Anterior cingulate cortex (tissue), 58 donors: Measurements from ENCODE around the gene NOL3.
"Not testable (repeated sequence)": the region's sequence is repeated elsewhere in the genome, so short reads cannot be mapped to it uniquely, and the experiment has no call there.

ENCODE experiments used
- DNase-seq, 58 donors: peaks; one replicate each; lab custom pipeline; 2025; lab: John Stamatoyannopoulos, UW

The NOL3 gene

DNA sequence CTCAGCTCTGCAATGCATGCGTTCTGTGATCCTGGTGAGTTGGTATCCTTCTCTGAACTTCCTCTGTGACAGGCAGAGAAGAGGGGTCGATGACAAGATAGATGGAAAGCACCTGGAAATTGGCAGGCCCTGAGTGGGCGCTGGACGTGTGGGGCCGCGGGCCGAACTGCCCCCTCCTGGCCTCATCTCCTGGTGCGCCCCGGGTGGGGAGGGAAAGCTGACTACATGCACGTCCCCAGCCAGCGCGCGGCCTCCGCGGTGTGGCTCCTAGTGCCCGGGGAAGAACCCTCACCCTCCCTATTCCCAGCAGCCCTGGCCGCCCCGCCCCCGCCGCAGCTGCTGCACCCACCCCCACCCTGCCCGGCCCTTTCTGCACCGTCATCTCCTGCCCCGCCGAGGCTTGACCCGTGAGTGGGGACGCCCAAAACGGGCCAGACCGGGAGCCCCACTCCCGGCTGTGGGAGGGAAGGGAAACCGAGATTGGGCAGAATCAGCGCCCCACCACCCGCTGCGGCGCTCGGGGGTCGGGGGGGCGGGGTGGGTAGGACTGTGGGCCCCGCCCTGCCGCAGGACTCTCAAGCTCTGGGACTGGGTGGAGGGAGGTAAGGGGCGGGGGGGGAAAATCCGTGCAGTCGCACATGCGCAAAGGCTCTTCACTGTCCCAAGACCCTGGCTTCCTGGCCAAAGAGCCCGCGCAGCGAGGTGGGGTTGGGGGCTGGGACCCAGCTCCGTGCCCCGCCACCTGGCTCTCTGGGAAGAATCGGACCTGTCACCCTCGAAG, at the start of gene NOL3:
Gene NOL3 (plus strand): TSS at position 371 of the 781 bp plus-strand sequence.
- peak in 46 of 58 donors; percentile 12 to 84 (median 44) for DNase-seq

DNA sequence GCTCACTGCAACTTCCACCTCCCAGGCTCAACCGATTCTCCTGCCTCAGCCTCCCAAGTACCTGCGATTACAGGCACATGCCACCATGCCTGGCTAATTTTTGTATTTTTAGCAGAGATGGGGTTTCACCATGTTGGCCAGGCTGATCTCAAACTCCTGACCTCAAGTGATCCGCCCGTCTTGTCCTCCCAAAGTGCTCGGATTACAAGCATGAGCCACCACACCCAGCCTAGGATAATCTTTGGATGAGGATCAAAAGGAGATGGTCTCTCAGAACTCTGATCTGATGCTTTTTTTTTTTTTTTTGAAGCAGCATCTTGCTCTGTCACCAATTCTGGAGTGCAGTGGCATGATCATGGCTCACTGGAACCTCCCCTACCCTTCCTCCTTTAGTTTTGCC, 47.5 kb upstream of the NOL3 start:
- DNase-seq, result not testable (repeated sequence)

DNA sequence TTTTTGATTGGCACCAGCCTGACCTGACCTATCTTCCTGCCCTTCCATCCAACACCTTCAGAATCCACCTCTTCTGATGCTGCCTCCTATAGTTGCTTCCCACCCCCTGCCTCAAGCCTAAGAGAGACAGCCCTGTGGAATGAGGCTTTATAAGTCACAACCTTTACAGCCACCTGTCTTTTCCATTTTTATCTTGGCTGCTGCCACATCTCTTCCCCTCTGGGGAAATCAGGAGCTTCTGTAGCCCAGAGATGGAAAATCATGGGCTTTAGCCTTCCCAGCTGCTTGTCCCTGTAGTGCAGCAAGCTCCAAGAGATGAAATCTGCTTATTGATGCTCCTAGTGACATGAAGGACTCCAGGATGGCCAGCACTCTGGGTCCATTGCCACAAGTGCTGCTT, 41.9 kb upstream of the NOL3 start:
- DNase-seq, result no peak

DNA sequence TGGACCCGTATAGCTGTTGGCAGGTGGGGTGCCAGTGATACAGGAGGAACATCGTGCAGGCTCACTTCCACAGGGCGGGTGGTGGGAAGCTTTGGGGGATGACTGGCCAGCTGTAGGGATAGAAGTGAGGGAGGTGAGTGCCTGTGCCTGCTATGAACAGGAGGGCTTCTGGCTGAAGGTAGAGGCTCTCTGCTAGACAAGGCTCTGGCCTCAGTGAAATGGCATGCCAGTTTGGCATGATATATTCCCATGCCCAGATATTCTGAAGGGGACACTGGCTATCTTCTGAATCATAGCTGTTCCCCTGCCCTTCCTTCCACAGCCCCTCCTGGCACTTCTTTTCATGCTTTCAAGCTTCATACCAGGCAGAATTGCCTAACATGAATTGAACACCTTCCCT, 41.5 kb upstream of the NOL3 start:
- no peak for DNase-seq

DNA sequence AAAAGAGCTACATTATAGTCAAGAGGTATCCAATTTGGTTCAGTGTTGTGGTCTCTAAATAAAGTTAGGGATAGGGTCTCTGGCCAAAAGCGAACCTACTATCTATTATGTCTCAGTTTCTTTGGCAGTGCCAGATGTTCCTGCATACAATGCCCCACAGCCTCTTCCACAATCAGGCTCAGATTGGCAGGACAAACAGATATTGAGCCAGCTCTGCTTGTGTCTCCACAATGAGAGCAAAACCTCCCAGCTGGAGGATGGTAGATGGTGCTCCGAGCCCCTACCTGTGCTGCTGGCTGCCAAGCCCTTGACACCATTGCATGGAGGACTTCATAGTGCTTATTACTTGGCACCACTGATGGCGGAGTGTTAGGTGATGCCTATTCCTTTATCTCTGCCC, 40.9 kb upstream of the NOL3 start:
- peak in 15 of 58 donors; percentile 15 to 55 (median 26) for DNase-seq

DNA sequence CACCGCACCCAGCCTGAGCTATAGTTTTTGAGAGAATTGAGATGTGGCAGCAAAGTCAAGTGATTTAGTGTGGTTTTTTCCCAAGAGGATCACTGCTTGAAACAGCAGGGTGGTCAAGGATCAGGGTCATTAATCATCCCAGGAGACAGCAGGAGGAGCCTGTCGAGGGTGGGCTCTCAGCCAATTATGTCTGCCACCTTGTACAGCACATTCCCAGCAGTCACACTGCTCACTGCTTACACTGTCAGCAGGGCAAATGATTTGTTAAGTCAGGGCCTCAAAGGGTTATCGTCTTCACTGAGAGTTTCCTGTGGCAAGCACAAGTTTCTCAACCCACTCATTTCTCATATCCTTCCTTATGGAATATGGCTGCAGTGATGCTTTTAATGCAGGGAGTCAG, 32.7 kb upstream of the NOL3 start:
- DNase-seq, result no peak

DNA sequence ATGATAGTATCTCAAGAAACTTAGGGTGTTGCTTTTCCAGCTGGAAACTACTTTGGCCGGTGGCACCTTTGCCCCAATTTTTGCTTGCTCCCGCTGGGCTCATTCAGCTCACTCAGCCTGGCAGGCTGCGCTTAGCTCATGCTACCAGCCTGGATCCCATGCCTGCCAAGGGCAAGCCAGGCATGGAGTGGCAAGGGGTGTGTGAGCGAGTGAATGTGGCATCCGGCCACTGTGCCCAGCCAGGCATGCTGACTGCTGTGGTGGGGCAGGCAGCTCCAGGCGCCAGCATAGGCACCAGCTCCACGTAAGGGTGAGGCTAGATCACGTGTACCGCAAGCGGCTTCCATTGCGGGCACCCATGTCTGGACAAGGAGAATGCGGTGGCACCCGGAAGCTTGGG, 28.9 kb upstream of the NOL3 start:
- DNase-seq, result peak in 1 of 58 donors; percentile 11

DNA sequence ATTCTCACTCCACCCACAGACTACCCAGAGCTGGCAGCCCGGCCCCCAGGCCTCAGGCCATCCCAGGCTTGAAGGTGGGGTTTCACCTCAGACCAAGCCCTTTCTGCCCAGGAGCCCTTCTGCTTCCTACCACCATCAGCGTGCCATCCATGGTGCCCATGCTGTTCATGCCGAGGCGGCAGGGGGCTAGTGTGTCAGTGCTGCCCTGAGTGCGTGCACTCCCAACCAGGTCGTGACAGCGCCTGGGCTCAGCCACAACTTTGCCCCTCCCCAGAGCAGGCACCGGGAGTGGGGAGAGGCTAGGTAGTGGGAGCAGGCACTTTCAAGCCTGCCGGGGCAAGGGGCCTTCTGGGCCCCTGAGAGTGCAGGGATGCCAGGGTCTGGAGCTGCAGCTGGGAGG, 28.0 kb upstream of the NOL3 start:
- no peak for DNase-seq

DNA sequence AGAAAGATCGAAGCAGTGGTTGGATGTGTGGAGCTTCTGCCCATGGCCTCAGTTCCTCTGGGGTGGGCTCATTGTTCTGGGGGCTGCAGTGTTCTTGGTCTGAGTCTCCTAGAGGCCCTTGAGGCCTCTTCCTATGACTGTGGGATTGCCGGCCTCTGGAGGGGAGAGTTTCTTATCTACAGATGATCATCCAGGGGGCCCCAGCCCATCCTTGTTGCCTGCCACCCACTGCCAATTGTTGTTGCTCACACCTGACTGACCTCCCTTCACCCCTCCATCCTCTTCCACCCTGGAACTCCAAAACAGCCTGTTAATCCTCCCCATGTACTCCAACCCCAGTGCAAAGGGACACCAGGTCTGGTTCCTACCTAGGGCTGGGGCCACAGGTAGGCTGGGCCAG, 25.4 kb upstream of the NOL3 start:
- DNase-seq, result no peak

DNA sequence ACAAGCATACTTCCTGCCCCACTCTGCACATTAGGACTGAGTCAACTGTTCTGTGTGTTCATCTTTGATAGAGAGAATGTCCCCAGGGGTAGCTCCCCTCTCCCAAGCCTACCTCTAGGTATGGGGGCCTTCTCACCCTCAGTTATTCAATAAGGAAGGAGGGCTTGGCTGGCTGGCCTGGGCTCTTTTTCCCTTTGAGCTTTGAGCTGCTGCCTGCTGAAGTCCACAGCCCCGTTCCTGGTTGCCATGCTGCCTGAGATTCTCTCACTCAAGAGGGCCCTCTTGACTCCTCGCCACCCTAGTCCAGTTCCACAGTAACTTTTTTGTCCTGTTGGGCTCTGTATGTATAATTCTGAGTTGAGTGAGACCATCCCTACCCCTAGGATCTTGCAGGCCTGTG, 24.6 kb upstream of the NOL3 start:
- DNase-seq, result no peak

DNA sequence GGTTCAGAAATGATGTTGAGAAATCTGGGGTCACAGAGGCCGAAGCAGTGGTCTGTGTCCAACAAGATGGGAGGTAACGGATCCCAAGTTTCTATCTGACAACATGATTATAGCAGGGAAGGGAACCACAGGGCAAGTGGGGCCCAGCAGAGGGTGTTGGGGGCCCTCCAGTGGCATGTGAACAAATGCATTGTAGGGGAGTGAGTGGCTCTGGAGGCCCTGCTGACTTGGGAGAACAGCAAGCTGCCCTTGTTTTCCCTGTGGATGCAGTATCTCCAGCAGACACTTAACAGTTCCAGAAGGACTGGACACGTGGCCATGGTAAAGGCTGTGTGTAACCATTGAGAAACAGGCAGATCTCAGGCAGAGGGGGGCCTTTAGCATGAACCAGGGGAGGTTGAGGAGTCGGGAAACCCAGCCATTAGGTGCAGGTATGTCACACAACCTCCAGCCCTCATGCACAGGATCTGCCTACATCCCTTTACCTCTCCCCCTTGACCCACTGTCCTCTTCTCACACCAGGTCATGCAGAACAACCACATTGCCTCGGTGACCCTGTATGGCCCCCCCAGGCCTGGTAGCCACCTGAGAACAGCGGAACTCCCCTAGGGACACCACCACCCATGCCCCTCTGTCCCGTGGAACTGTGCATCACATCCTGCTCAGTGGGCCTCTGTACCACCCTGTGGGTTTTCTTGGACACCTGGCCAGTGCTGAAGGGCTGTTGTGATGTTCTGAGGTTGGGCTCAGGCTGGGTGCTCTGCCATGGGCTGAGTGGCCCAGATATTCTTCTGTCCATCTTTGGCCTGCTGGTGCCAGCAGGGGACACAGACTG, 23.6 kb upstream of the NOL3 start:
- peak in 4 of 58 donors; percentile 11 to 36 (median 25) for DNase-seq

DNA sequence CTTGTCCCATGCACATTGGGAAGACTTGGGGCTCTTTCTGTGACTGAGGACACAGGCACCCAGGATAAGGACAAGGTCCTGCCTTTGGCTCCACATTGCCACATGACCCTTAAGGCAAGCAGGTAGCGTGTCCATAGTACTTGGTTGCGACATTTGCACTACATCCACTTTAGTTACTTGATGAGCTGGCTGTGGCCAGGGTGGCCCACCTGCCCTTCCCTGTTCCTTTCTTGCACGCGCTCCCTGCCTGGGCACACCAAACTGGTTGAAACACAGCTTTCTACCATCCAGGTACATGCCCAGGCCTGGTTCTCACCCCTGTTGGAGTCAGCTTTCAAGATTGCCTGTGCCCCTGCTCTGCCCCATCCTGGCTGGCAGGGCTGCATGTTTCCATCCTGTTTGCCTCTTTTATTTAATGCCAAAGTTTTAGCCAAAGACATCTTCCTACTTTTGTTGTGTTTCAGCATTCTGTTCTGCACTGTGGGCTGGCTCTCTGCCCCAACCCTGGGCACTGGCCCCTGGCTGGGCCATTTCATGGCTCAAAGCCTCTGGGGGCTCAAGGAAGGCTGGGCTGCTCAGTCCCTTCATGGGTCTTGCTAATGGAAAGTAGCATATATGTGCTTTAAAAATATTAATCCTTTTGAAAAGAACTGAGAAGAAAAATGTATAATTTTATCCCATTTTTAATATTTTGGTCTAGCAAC, 22.7 kb upstream of the NOL3 start:
- DNase-seq, result peak in 2 of 58 donors; percentile 12 to 16

DNA sequence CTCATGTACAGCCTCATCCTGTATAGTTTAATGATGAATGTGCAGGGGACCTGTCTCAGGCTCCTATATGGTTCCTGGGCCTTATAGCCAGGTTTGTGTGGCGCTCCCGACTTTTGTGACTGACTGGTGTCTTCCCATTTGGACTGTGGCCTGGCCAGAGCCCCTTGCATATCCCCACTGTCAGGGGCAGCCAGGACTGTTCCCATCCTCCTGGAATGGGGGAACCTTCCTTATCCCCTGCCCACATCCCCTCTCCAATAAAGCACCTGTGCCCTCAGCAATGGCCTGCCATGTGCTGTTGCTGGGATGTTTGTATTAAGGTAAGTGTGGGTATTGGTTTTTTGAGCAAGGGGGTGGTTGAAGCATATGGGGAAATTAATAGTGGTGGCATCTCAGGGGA, 22.1 kb upstream of the NOL3 start:
- DNase-seq, result no peak

DNA sequence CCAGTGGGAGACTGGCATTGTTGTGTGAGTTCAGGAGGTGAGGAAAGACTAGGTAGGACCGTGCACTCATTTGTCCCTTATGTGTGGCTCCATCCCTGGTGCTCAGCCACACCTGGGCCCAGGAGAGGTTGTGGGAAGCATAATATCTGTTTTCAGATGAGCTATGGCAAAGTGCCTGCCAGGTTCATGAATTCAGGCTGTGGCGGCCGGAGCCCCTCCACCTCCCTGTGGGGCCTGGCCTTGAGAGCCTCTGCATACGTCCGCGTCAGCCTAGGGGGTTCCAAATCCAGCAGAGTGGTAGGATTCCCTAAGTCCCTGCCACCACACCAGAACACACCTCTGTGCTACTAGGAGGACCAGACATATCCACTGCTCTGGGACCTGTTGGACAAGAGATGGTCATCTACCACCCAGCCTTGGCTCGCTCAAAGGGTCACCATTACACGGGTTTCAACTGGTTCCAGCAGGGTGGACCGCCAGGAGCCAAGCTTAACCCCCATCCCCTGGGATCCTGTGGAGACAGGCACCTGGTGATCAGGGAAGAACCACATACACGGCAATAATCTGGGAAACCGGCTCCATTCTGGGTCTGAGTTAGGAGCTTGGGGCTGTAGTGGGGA, 21.6 kb upstream of the NOL3 start:
- DNase-seq, result no peak

DNA sequence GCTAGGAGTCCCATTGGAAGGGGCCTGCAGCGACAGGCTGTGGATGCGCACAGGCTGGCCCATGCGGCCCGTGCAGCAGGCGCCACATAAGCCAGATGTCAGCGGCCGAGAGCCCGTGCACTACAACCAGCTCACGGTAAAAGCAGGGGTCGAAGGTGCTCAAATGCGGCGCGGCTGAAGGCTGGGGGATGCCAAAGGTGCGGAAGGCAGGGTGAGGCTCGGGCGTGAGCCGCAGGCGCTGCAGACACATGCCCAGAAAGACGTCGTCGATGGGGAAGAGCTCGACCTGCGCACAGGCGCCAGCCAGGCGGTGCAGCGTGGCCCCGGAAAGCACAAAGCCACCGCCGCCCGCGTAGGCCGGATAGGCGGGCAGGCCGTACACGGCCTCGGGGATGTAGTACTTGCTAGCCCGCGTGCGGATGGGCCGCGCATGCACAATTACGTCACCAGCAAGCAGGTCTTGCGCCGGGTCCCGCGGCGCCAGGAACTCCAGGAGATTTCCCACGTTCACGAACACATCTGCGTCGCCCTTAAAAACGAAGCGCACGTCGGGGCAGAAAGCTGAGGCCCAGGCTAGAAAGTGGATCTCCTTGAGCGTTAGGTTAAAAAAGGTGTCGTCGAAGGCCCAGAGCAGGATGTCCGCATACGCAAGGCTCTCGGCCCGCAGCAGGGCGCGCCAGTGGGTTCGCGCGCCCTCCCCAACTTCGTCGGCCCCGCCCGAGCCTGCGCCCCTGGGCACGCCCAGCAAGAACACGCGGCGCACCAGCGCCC, 20.9 kb upstream of the NOL3 start:
- no peak for DNase-seq

DNA sequence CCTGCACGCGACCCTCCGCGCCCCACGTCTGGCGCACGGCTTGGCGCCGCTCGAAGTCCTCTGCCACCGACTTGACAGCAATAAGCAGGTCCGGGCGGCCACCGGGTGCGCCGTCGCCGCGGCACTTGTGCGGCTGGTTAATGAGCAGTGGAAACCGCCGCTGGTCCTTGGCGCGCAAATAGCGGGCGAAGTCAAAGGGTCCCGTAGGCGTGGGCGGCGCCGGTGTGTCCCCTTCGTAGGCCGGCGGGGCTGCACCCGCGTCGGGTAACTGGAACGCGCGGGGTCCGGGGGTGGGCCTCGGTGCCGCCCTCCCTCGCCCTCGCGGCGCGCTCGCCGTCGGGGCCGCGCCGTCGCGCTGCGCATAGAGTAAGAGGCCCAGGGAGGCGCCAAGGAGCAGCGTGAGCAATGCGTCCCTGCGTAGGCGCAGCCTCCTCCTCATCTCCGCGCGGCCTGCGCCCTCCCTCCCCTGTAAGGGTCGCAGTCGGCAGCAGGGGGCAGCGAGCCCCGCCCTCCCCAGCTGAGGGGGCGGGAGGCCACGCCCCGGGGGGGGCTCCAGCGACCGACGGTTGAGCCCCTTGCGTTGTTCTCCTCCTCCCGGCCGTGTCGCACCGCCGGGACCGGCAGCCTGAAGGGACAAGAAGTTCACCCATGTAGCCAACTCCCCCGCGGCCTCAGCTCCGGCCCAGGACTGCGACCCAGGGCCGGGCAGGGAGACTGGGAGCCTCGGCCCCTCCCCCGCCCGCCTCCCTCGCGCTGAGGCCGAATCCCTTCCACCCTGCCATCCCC, 20.1 kb upstream of the NOL3 start:
- peak in 4 of 58 donors; percentile 16 to 63 (median 50) for DNase-seq

DNA sequence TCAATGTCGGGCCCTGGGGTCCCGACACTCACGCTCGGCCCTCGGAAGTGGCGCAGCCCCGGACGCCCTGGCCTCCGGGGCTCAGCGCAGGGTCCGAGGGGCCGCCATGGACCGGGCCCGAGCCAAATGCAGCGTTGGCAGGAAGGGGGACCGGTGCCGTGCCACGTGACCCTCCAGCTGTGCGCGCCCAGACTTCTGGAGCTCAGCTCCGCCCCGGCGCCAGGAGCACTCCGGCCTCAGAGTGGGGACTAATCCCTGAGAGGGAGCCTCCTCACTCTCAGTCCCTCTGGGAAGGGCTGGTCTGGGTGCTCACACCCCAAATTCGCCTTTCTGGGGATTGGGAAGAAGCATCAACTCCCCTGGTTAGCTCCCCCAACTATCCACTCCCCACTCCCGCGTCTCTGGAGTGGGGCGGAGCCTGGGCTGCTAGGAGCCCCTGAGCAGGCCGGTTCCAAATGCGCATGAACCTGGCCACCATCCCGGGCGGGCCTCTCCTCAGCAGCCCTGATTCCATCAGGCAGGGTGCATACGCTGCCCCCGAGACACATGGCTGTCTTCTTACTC, 19.4 kb upstream of the NOL3 start, which contains the start of gene B3GNT9:
Gene B3GNT9 (minus strand): TSS at position 166 of the 564 bp plus-strand sequence. CDS start 513 bp downstream, outside the sequence.
- DNase-seq, result peak in 49 of 58 donors; percentile 33 to 84 (median 64)

DNA sequence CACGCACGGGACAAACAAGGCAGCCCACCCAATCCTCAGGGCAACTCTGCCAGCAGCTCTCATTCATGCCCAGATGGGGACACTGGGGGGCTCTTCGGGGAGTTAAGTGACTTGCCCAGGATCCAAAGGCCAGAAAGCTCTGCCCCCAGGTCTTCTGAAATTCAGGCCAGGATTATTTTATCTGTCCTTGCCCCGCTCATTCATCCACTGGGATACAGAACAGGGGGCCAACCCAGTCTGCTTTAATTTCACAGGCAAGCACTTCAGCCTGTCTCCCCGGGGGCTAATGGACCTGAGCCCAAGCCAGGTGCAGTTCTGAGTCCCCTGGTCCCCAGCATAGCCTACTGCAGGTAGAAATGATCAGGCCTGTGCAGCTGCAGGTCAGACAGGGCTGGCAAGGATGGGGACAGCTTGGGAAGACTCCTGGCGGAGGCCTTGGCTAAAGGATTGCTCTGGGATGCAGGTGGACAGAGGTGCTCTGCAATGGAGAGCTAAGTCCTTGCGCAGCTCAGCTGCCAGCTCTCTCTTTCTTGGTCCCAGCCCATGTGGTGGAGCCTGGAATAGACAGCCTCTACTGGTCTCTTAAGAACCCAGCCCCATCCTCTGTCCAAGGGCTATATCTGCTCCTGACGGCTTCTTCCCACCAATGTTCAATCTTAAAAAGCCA, 18.8 kb upstream of the NOL3 start:
- no peak for DNase-seq
